KMS-11 (cell line): ENCODE measurements around the gene KDM2B.

Experiments
- H2AFZ ChIP-seq: fragments of 200-600 bp; sonication (generic); 2 replicates; pipeline ENCODE4 v1.6.1; 2016; ENCODE audit warnings: antibody characterized with exemption, mixed run types, low read depth
- H3K27ac ChIP-seq: fragments of 200-600 bp; sonication (generic); 2 replicates; pipeline ENCODE4 v1.6.1; 2016; ENCODE audit warnings: mild to moderate bottlenecking, mixed run types
- H3K27me3 ChIP-seq: fragments of 200-600 bp; sonication (generic); 2 replicates; pipeline ENCODE4 v1.6.1; 2017; ENCODE audit warnings: mild to moderate bottlenecking, low read depth, mixed run types, moderate library complexity; ENCODE audit not compliant: insufficient read depth
- H3K36me3 ChIP-seq: fragments of 200-600 bp; sonication (generic); 2 replicates; pipeline ENCODE4 v1.6.1; 2017; ENCODE audit warnings: mild to moderate bottlenecking, mixed run types; ENCODE audit not compliant: insufficient read depth
- H3K4me1 ChIP-seq: fragments of 200-600 bp; sonication (generic); 2 replicates; pipeline ENCODE4 v1.6.1; 2016; ENCODE audit warnings: mild to moderate bottlenecking, low read depth, mixed run types; ENCODE audit not compliant: poor library complexity, severe bottlenecking
- H3K4me2 ChIP-seq: fragments of 200-600 bp; sonication (generic); 2 replicates; pipeline ENCODE4 v1.7.0; 2016; ENCODE audit warnings: mild to moderate bottlenecking, mixed run types
- H3K4me3 ChIP-seq: fragments of 200-600 bp; sonication (generic); IDR thresholded peaks from 2 replicates; pipeline ENCODE4 v1.6.1; 2017; ENCODE audit warnings: low read depth, low read length, mixed read lengths; ENCODE audit not compliant: insufficient read depth
- H3K79me2 ChIP-seq: fragments of 200-600 bp; sonication (generic); 2 replicates; pipeline ENCODE4 v1.6.1; 2016; ENCODE audit warnings: low read depth, mixed run types; ENCODE audit not compliant: insufficient read depth
- H3K9ac ChIP-seq: fragments of 200-600 bp; sonication (generic); 2 replicates; pipeline ENCODE4 v1.6.1; 2016; ENCODE audit warnings: mild to moderate bottlenecking, mixed run types
- H4K20me1 ChIP-seq: fragments of 200-600 bp; sonication (generic); 2 replicates; pipeline ENCODE4 v1.6.1; 2016; ENCODE audit warnings: mild to moderate bottlenecking, mixed run types; ENCODE audit not compliant: insufficient read depth
- CTCF ChIP-seq: fragments of 200-600 bp; sonication (generic); conservative IDR thresholded peaks from 2 replicates; pipeline ENCODE4 v1.6.1; 2017; ENCODE audit warnings: low read depth, mild to moderate bottlenecking, antibody characterized with exemption, low read length, moderate library complexity, mixed read lengths

The KDM2B gene

GRCh38 chr12:121413917-121414316 lies 166.9 kb downstream of the KDM2B start:
- Histone ChIP-seq H3K36me3 (no peaks in the 10 kb centered on the region), H3K4me1 (no peaks in the 10 kb centered on the region), H3K9ac (no peak overlapping the region), H3K27ac (no peak overlapping the region), H3K4me2 (no peak overlapping the region), H4K20me1 (no peaks in the 10 kb centered on the region), H2AFZ (no peak overlapping the region), H3K27me3 (no peaks in the 10 kb centered on the region), H3K79me2 (no peaks in the 10 kb centered on the region), H3K4me3 (no peak overlapping the region)
- no peak for TF ChIP-seq CTCF

GRCh38 chr12:121405211-121405610 lies 175.6 kb downstream of the KDM2B start:
- no peaks in the 10 kb centered on the region for H3K36me3 ChIP-seq
- no peak for TF ChIP-seq CTCF
- no peak overlapping the region for H3K9ac ChIP-seq
- no peak overlapping the region for H3K4me2 ChIP-seq
- H3K27ac ChIP-seq, result no peak overlapping the region
- no peaks in the 10 kb centered on the region for H4K20me1 ChIP-seq
- peaks cover 37% of the 10 kb centered on the region for H3K79me2 ChIP-seq
- H3K4me1 ChIP-seq, result peaks cover 20% of the 10 kb centered on the region
- no peaks in the 10 kb centered on the region for H3K27me3 ChIP-seq
- H3K4me3 ChIP-seq, result no peak overlapping the region
- H2AFZ ChIP-seq, result no peak overlapping the region

GRCh38 chr12:121404734-121405133 lies 176.1 kb downstream of the KDM2B start:
- no peak for TF ChIP-seq CTCF
- Histone ChIP-seq H3K4me2 (no peak overlapping the region), H3K36me3 (no peaks in the 10 kb centered on the region), H3K27me3 (no peaks in the 10 kb centered on the region), H3K79me2 (peaks cover 37% of the 10 kb centered on the region), H4K20me1 (no peaks in the 10 kb centered on the region), H3K4me1 (peaks cover 20% of the 10 kb centered on the region), H3K4me3 (no peak overlapping the region), H3K27ac (no peak overlapping the region), H3K9ac (no peak overlapping the region), H2AFZ (no peak overlapping the region)

- no peak overlapping the region for H3K27ac ChIP-seq
- H3K4me1 ChIP-seq, result peaks cover 24% of the 10 kb centered on the region
- no peaks in the 10 kb centered on the region for H3K27me3 ChIP-seq
- H3K79me2 ChIP-seq, result peaks cover 37% of the 10 kb centered on the region
- no peak for TF ChIP-seq CTCF
- H2AFZ ChIP-seq, result no peak overlapping the region
- H3K36me3 ChIP-seq, result no peaks in the 10 kb centered on the region
- no peak overlapping the region for H3K9ac ChIP-seq
- H4K20me1 ChIP-seq, result no peaks in the 10 kb centered on the region
- no peak overlapping the region for H3K4me3 ChIP-seq
- H3K4me2 ChIP-seq, result no peak overlapping the region
These were observed 177.1 kb downstream of the KDM2B start for GRCh38 chr12:121403721-121404120.
